IMR-90 (cell line): ENCODE measurements around the gene LDB2.

Experiments used
- BHLHE40 ChIP-seq: fragments of 150-350 bp; IDR thresholded peaks from 2 replicates; pipeline ENCODE4 v1.6.1; 2016; ENCODE audit warnings: mild to moderate bottlenecking, low read depth, low read length
- CEBPB ChIP-seq: IDR thresholded peaks from 2 replicates; pipeline ENCODE4 v1.6.1; 2012; ENCODE audit warnings: low read depth, low read length, improper control_type of control experiment
- CHD1 ChIP-seq: IDR thresholded peaks from 2 replicates; pipeline ENCODE4 v1.6.1; 2012; ENCODE audit warnings: low read depth, low read length, improper control_type of control experiment
- MAFK ChIP-seq: IDR thresholded peaks from 2 replicates; pipeline ENCODE4 v1.6.1; 2012; ENCODE audit warnings: low read depth, low read length, improper control_type of control experiment
- MXI1 ChIP-seq: IDR thresholded peaks from 2 replicates; pipeline ENCODE4 v1.6.1; 2012; ENCODE audit warnings: low read depth, mild to moderate bottlenecking, low read length, moderate library complexity, borderline replicate concordance
- NFE2L2 ChIP-seq: fragments of 150-350 bp; IDR thresholded peaks from 2 replicates; pipeline ENCODE4 v1.6.1; 2016; ENCODE audit warnings: low read depth, mild to moderate bottlenecking, low read length
- POLR2A ChIP-seq: IDR thresholded peaks from 2 replicates; pipeline ENCODE4 v1.6.1; 2012; ENCODE audit warnings: mild to moderate bottlenecking, low read depth, low read length
- RAD21 ChIP-seq: IDR thresholded peaks from 2 replicates; pipeline ENCODE4 v1.6.1; 2012; ENCODE audit warnings: low read length, improper control_type of control experiment
- RCOR1 ChIP-seq: IDR thresholded peaks from 2 replicates; pipeline ENCODE4 v1.6.1; 2012; ENCODE audit warnings: mild to moderate bottlenecking, low read length, improper control_type of control experiment; ENCODE audit not compliant: insufficient replicate concordance
- RFX5 ChIP-seq: IDR thresholded peaks from 2 replicates; pipeline ENCODE4 v1.8.0; 2012; ENCODE audit warnings: low read depth, mild to moderate bottlenecking, low read length, moderate library complexity
- SMC3 ChIP-seq: fragments of 150-350 bp; IDR thresholded peaks from 2 replicates; pipeline ENCODE4 v1.6.1; 2016; ENCODE audit warnings: low read depth, mild to moderate bottlenecking, antibody characterized with exemption, low read length, moderate library complexity
- TF ChIP-seq, protein P1 (sequence below): conservative IDR thresholded peaks from 2 replicates; pipeline ENCODE4 v1.5.1; 2012; ENCODE audit warnings: mild to moderate bottlenecking, low read depth, low read length, improper control_type of control experiment

- TF ChIP-seq, protein P1, sequence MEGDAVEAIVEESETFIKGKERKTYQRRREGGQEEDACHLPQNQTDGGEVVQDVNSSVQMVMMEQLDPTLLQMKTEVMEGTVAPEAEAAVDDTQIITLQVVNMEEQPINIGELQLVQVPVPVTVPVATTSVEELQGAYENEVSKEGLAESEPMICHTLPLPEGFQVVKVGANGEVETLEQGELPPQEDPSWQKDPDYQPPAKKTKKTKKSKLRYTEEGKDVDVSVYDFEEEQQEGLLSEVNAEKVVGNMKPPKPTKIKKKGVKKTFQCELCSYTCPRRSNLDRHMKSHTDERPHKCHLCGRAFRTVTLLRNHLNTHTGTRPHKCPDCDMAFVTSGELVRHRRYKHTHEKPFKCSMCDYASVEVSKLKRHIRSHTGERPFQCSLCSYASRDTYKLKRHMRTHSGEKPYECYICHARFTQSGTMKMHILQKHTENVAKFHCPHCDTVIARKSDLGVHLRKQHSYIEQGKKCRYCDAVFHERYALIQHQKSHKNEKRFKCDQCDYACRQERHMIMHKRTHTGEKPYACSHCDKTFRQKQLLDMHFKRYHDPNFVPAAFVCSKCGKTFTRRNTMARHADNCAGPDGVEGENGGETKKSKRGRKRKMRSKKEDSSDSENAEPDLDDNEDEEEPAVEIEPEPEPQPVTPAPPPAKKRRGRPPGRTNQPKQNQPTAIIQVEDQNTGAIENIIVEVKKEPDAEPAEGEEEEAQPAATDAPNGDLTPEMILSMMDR: no peak
- TF ChIP-seq POLR2A: no peak
- no peak for TF ChIP-seq RAD21
- no peak for TF ChIP-seq RCOR1
- no peak for TF ChIP-seq BHLHE40
- TF ChIP-seq CHD1: no peak
- TF ChIP-seq RFX5: no peak
- no peak for TF ChIP-seq CEBPB
- TF ChIP-seq NFE2L2: no peak
- TF ChIP-seq MXI1: no peak
- no peak for TF ChIP-seq SMC3
- no peak for TF ChIP-seq MAFK
Measured at GRCh38 chr4:16659694-16660093, 238.8 kb downstream of the LDB2 start.
